ENCODE data around the gene SEPTIN5. TPM values are rescaled to one million over a fixed set of nuclear protein-coding genes. Genes with fewer than 3 reads are reported as not detected.
A peak's percentile ranks its signal among the peaks of the same experiment; 100 is the strongest.
"Not testable (repeated sequence)": the region's sequence is repeated elsewhere in the genome, so short reads cannot be mapped to it uniquely, and the experiment has no call there.

SEPTIN5 gene
- total RNA-seq, 1 donor from 2014 or later, result 167 TPM

- DNase-seq, result no peak
Observed at GRCh38 chr22:19720150-19720827, 6.0 kb downstream of the SEPTIN5 start.

- no peak for DNase-seq
Observed at GRCh38 chr22:19720999-19721329, 6.7 kb downstream of the SEPTIN5 start.

- no peak for DNase-seq
Observed at GRCh38 chr22:19721330-19722177, 7.3 kb downstream of the SEPTIN5 start.

DNA sequence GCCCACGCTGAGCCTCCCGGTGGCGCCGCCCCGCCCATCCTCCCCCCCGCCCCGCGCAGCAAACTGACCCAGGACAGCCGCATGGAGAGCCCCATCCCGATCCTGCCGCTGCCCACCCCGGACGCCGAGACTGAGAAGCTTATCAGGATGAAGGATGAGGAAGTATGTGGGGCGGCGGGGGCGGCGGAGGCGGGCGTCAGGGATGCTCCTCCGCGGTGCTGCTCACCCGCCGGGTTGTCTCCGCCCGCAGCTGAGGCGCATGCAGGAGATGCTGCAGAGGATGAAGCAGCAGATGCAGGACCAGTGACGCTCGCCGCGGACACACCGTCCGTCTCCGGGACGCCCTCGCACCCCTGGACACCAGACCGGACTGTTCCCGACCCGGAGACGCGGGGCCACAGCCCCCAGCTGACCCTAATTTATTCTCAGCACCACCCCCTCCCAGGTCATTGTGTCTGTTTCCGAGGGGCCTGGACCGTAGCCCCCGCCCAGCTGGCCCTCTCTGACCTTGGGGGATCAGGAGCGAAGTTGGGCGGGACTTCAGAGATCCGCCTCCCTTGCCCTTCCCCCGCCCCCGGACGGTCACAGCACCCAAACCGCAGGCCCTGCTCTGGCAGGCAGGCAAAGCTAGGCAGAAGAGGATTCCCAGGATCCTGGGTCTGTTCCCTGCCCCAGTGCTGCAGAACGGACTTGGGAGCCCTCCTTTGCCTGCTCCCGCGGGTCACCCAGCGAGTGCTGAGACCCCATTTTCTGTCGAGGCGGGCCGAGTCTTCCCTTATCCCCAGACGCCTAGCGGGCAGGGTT lies 8.1 kb downstream of the SEPTIN5 start:
- no peak for DNase-seq

GRCh38 chr22:19722982-19723231 lies 8.6 kb downstream of the SEPTIN5 start:
- no peak for DNase-seq

- DNase-seq, result no peak
Observed at GRCh38 chr22:19723232-19723982, 9.1 kb downstream of the SEPTIN5 start, which contains the start of gene GP1BB. Gene GP1BB (plus strand): TSS chr22:19723539. CDS start chr22:19723570, 31 bp downstream.

DNA sequence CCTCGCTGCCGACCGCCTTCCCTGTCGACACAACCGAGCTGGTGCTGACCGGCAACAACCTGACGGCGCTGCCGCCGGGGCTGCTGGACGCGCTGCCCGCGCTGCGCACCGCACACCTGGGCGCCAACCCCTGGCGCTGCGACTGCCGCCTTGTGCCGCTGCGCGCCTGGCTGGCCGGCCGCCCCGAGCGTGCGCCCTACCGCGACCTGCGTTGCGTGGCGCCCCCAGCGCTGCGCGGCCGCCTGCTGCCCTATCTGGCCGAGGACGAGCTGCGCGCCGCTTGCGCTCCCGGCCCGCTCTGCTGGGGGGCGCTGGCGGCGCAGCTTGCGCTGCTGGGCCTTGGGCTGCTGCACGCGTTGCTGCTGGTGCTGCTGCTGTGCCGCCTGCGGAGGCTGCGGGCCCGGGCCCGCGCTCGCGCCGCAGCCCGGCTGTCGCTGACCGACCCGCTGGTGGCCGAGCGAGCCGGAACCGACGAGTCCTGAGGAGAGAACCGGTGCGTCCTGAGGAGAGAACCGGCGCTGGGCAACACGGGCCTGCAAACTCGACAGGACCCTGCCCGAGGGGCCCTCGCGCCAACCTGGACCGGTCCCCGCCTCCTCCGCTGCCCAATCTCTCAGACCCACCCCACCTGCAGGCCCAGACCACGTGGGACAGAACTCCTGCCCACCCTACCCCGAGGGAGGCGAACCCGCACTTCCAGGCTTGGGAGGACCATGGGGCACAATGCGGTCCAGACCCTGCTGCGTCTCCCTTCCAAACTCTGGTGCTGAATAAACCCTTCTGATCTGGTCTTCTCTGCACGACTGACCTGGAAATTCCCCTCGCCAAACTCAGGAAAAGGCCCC lies 9.9 kb downstream of the SEPTIN5 start:
- no peak for DNase-seq

DNA sequence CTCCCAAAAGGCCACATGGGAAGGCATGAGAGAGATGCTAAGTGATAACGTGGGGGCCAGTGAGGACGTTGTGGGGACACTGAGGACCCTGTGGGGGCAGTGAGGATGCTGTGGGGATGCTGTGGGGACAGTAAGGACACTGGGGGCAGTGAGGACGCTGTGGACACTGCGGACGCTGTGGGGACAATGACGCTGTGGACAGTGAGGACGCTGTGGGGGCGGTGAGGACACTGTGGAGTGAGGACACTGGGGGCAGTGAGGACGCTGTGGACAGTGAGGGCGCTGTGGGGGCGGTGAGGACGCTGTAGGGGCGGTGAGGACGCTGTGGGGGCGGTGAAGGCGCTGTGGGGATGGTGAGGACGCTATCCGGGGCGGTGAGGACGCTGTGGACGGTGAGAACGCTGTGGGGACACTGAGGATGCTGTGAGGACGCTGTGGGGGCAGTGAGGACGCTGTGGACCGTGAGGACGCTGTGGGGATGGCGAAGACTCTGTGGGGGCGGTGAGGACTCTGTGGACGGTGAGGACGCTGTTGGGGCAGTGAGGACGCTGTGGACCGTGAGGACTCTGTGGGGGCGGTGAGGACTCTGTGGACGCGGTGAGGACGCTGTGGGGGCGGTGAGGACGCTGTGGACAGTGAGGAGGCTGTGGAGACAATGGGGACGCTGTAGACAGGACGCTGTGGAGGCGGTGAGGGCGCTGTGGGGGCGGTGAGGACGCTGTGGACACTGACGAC lies 10.8 kb downstream of the SEPTIN5 start:
- no peak for DNase-seq

- DNase-seq, result not testable (repeated sequence)
Observed at GRCh38 chr22:19726064-19726788, 11.9 kb downstream of the SEPTIN5 start.

DNA sequence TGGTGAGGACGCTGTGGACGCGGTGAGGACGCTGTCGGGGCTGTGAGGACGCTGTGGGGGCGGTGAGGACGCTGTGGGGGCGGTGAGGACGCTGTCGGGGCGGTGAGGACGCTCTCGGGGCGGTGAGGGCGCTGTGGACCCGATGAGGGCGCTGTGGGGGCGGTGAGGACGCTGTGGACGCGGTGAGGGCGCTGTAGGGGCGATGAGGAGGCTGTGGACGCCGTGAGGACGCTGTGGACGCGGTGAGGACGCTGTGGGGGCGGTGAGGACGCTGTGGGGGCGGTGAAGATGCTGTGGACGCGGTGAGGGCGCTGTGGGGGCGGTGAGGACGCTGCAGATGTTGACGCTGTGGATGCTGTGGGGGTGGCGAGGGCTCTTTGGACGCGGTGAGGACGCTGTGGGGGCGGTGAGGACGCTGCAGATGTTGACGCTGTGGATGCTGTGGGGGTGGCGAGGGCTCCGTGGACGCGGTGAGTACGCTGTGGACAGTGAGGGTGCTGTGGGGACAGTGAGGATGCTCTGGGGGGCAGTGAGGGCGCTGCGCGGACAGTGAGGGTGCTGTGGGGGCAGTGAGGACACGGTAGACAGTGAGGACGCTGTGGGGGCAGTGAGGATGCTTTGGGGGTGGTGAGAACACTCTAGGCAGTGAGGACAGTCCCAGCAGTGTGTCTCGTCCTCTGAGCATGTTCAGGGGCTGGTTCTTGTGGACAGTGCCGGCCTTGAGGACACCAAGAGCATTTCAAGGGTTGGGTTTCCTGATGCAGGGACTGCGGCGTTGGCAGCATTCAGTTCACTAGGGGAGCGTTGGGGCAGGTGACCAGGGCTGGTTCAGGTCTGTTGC lies 13.2 kb downstream of the SEPTIN5 start:
- no peak for DNase-seq

DNA sequence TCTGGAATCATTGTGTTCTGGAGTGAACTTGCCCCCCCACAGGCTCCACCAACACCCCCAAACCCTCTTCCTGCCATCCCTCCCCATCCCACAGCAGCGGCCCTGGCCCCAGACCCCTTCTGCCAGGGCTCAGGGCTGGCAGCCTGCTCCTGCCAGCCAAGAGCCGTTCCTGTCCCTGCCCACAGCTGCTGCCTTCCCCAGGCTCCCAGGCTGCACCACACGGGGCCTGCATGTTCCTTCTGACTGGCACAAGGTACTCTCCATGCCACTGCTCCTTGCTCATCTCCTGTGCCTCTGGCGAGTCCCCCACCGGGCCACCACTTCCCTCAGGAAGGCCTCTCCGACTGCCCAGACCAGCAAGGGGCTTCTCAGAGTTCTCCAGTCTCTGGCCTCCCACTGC lies 14.0 kb downstream of the SEPTIN5 start:
- DNase-seq, result no peak

DNA sequence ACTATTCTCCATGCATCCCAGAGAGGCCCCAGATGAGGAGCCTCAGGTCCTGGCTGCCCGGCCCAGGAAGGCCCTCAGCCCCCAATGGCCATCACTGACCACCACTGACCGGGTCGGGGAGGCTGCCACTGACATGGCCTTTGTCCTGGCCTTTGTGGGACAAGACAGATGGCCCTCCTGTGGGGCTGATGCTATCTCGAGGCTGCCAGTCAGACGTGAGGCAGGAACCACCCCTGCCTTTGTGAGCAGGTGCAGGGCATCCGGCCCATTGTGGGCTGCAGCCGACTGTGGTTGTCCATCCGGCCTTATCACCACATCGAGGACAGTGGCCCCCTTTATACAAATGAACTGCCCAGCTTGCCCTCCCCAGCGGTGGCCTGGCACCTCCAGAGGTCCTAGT lies 14.5 kb downstream of the SEPTIN5 start:
- no peak for DNase-seq

GRCh38 chr22:19729507-19729906 lies 15.2 kb downstream of the SEPTIN5 start:
- no peak for DNase-seq

DNA sequence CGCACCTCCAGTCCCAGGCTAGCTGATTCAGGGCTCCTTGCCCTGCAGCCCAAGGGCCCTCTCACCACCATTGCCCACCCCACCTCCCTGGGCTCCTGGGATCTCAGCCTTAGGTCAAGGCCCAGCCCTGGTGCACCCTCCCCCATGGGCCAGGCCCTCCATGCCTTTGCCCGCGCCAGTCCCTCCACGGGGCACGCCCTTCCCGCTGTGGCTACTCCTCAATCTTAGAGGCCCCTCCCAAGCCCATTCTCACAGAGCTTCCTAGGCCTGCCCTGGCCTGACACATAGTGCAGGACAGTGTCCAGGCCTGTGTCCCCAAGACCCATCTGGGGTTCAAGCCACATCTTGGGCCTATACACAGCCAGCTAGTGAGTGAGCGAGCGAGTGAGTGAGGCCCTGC lies 15.9 kb downstream of the SEPTIN5 start:
- no peak for DNase-seq

DNA sequence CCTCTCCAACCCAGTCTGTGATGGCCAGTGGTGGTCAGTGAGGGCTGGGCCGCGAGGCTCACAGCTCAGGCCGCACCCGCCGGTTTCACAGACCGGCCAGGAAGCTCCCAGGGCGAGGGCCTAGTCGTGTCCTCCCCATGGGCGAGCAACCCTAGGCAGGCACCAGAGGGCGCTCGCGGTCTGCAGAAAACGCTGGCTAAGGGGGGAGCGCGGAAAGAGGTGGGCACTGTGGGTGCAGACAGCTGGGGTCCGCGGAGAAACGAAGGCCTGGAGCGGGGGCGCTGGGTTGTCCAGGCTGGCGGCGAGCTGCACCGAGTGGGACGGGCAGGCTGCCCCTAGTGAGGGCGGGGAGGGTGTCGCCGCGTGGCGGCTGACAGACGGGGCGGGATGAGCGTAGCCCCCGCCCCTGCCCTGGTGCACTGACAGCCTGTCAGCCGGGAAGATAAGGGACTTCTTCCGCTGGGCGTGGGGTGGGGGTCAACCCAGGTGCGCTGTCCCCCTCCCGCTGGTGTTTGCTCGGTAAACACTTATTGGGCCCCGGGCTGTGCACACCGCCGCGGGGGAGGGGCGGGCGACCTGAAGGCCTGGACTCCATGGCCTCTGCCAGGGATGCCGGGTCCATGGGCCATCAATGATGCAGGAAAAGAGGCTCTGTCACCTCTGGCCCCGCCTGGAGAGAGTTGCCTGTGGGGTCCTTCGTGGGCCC lies 16.5 kb downstream of the SEPTIN5 start:
- DNase-seq, result peak; percentile 73

DNA sequence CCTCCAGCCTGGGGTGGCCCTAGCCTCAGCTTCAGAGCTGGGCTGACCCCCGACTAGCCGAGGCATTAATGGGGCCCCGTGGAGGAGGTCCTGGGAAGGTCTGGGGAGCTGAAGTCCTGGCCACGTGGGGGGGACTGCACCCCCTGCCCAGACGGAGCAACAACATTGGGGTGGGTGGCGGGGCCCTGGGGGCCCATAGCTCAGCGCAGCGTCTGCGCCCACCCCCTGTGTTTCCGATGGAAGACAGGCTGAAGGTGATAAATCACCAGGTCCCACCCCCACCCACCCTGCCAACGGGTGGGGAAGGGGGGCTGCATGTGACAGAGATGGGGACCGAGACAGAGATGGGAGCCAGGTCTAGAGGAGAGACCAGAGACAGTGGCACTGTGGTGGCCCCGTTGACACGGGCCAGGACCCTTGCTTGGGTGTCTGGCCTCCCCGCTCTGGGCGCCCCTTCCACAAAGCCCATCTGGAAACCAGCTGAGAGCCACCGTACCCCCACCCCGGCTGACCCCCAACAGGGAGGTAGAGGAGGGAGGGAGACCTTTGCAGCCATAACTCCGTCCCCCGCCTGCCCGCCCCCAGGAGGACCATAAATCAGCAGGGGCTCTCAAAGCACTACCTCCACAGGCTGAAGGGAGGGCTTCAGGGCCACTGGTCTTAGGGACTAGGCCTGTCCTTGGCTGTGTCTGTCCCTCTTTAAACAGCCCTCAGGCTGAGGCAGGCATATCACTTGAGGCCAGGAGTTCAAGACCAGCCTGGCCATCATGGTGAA lies 17.2 kb downstream of the SEPTIN5 start:
- DNase-seq, result no peak

- no peak for DNase-seq
Observed at GRCh38 chr22:19732403-19733113, 18.3 kb downstream of the SEPTIN5 start.
